Measurements from ENCODE around the gene ENO4.
A peak's percentile ranks its signal among the peaks of the same experiment; 100 is the strongest.

ENO4 gene, protein sequence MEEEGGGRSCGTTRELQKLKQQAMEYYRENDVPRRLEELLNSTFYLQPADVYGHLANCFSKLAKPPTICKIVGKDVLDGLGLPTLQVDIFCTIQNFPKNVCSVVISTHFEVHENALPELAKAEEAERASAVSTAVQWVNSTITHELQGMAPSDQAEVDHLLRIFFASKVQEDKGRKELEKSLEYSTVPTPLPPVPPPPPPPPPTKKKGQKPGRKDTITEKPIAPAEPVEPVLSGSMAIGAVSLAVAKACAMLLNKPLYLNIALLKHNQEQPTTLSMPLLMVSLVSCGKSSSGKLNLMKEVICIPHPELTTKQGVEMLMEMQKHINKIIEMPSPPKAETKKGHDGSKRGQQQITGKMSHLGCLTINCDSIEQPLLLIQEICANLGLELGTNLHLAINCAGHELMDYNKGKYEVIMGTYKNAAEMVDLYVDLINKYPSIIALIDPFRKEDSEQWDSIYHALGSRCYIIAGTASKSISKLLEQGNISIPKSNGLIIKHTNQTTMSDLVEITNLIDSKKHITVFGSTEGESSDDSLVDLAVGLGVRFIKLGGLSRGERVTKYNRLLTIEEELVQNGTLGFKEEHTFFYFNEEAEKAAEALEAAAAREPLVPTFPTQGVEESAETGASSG

GRCh38 chr10:116849248-116850057, at the start of gene ENO4:
TSS of gene ENO4 (plus strand) at chr10:116849499. CDS start at chr10:116849567, 68 bp downstream.
- peak; percentile 76 for DNase-seq (ENCODE audit: low spot score)
- in situ Hi-C loops (cut with MboI; ENCODE audit: low pct_unique_long_range_greater_than_20kb, low sequenced_read_pairs, unreplicated experiment): no loop called here
- no peak for TF ChIP-seq CTCF (IDR thresholded peaks at IDR 0.05; ENCODE audit: extremely low read depth, insufficient read depth, missing control alignments)

DNA sequence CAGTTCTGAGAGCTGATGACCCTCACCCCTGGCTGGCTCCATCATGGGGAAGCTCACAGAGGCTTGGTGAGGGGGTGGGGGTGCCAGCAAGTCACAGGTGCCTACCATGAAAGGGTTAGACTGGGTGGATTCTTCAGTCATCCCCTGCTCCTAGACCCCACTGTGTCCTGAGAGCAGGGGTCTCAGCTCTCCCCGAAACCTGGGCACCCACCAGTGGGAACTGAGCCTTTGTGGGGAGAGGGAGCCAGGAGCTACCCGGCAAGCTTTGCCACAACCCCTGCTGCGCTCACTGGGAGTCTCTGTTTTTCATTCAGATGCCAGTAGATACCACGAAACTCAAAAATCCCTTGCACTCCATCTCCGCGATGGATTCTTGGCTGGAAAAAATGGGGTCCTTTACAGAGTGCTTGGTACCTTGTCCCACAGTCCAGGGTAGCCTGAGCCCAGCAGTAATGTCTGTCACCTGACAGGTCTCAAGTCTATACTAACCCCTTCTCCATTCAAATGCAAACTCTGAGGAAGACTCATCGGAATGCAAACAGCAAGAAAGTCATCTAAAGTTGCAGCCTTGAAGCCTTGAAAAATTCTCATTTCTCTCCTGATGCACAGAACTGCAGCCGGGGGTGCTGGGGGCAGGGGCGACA, 48.9 kb upstream of the ENO4 start:
- DNase-seq (ENCODE audit: low spot score): no peak
- in situ Hi-C loops (cut with MboI; ENCODE audit: low pct_unique_long_range_greater_than_20kb, low sequenced_read_pairs, unreplicated experiment): no loop called here
- no peak for TF ChIP-seq CTCF (IDR thresholded peaks at IDR 0.05; ENCODE audit: extremely low read depth, insufficient read depth, missing control alignments)

GRCh38 chr10:116801658-116802057, 47.6 kb upstream of the ENO4 start:
- no peak for TF ChIP-seq CTCF (IDR thresholded peaks at IDR 0.05; ENCODE audit: extremely low read depth, insufficient read depth, missing control alignments)
- in situ Hi-C loops (cut with MboI; ENCODE audit: low pct_unique_long_range_greater_than_20kb, low sequenced_read_pairs, unreplicated experiment): no loop called here
- DNase-seq (ENCODE audit: low spot score): no peak

DNA sequence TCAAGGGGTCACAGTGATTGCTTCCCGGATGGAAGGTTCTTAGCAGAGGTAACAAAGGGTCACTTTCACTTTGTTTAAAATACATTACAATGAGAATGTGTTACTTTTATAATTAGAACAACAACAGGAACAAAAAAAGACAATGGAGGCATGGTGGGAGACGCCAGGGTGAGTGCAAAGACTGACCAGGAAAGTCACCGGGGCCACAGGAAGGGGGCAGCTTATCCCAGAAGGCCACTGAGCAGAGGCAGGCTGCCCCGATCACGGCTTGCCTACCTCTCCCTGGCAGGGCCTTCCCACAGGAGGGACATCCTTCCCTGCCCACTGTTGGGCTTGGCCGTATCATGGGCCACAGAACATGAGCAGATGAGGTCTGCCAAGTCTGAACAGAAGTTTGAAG, 46.8 kb upstream of the ENO4 start:
- in situ Hi-C loops (cut with MboI; ENCODE audit: low pct_unique_long_range_greater_than_20kb, low sequenced_read_pairs, unreplicated experiment): no loop called here
- TF ChIP-seq CTCF (IDR thresholded peaks at IDR 0.05; ENCODE audit: extremely low read depth, insufficient read depth, missing control alignments): no peak
- no peak for DNase-seq (ENCODE audit: low spot score)

GRCh38 chr10:116802876-116803275, 46.4 kb upstream of the ENO4 start:
- TF ChIP-seq CTCF (IDR thresholded peaks at IDR 0.05; ENCODE audit: extremely low read depth, insufficient read depth, missing control alignments): no peak
- in situ Hi-C loops (cut with MboI; ENCODE audit: low pct_unique_long_range_greater_than_20kb, low sequenced_read_pairs, unreplicated experiment): no loop called here
- no peak for DNase-seq (ENCODE audit: low spot score)

Data from GM13977 (cell line).